H9 (cell line): ENCODE results near the gene HELT. TPM values are rescaled to one million over a fixed set of nuclear protein-coding genes. Genes with fewer than 3 reads are reported as not detected.

Experiments
- DNase-seq: peaks from one replicate; pipeline ENCODE4 v3.0.0-alpha.2; 2017
- H2AFZ ChIP-seq: one replicate; pipeline ENCODE4 v1.6.1; 2013; ENCODE audit warnings: mild to moderate bottlenecking, low read length, control low read depth, moderate library complexity
- H2AK5ac ChIP-seq: 2 replicates; pipeline ENCODE4 v1.6.1; 2013; ENCODE audit warnings: low read length, control low read depth, mixed read lengths; ENCODE audit not compliant: insufficient read length
- H2BK120ac ChIP-seq: one replicate; pipeline ENCODE4 v1.6.1; 2013; ENCODE audit warnings: low read depth, mild to moderate bottlenecking, low read length, control low read depth, inconsistent platforms; ENCODE audit not compliant: poor library complexity, severe bottlenecking
- H2BK12ac ChIP-seq: 2 replicates; pipeline ENCODE4 v1.6.1; 2013; ENCODE audit warnings: low read length, control low read depth, mixed read lengths, low read depth; ENCODE audit not compliant: insufficient read length
- H2BK15ac ChIP-seq: 2 replicates; pipeline ENCODE4 v1.6.1; 2013; ENCODE audit warnings: low read depth, low read length, control low read depth
- H2BK20ac ChIP-seq: one replicate; pipeline ENCODE4 v1.6.1; 2013; ENCODE audit warnings: low read depth, mild to moderate bottlenecking, low read length, control low read depth, inconsistent platforms; ENCODE audit not compliant: poor library complexity, severe bottlenecking
- H2BK5ac ChIP-seq: 2 replicates; pipeline ENCODE4 v1.6.1; 2013; ENCODE audit warnings: low read length, control low read depth, mixed read lengths; ENCODE audit not compliant: insufficient read length
- H3K14ac ChIP-seq: 2 replicates; pipeline ENCODE4 v1.6.1; 2013; ENCODE audit warnings: low read length, control low read depth; ENCODE audit not compliant: insufficient read depth
- H3K18ac ChIP-seq: 2 replicates; pipeline ENCODE4 v1.6.1; 2013; ENCODE audit warnings: low read depth, mild to moderate bottlenecking, mixed read lengths, low read length, control low read depth; ENCODE audit not compliant: insufficient read length
- H3K23ac ChIP-seq: 2 replicates; pipeline ENCODE4 v1.6.1; 2013; ENCODE audit warnings: low read length, control low read depth, mixed read lengths, low read depth; ENCODE audit not compliant: insufficient read length
- H3K23me2 ChIP-seq: 2 replicates; pipeline ENCODE4 v1.6.1; 2013; ENCODE audit warnings: low read depth, mild to moderate bottlenecking, mixed read lengths, low read length, control low read depth; ENCODE audit not compliant: insufficient read length, poor library complexity, severe bottlenecking
- H3K27ac ChIP-seq: 2 replicates; pipeline ENCODE4 v1.5.1; 2013; ENCODE audit warnings: low read length, control low read depth, mixed read lengths, low read depth; ENCODE audit not compliant: insufficient read length
- H3K27me3 ChIP-seq: 2 replicates; pipeline ENCODE4 v1.6.1; 2013; ENCODE audit warnings: low read length, control low read depth, inconsistent platforms; ENCODE audit not compliant: insufficient read depth
- H3K4ac ChIP-seq: 2 replicates; pipeline ENCODE4 v1.6.1; 2013; ENCODE audit warnings: low read depth, mild to moderate bottlenecking, control low read depth, inconsistent platforms, low read length, moderate library complexity
- H3K4me1 ChIP-seq: 2 replicates; pipeline ENCODE4 v1.6.1; 2013; ENCODE audit warnings: low read length, control low read depth, inconsistent platforms; ENCODE audit not compliant: insufficient read depth
- H3K4me2 ChIP-seq: 2 replicates; pipeline ENCODE4 v1.6.1; 2013; ENCODE audit warnings: low read length, control low read depth, mixed read lengths; ENCODE audit not compliant: insufficient read length, insufficient read depth
- H3K56ac ChIP-seq: 2 replicates; pipeline ENCODE4 v1.6.1; 2013; ENCODE audit warnings: low read depth, mild to moderate bottlenecking, mixed read lengths, low read length, control low read depth; ENCODE audit not compliant: insufficient read length
- H3K79me1 ChIP-seq: 2 replicates; pipeline ENCODE4 v1.6.1; 2013; ENCODE audit warnings: low read depth, mild to moderate bottlenecking, moderate library complexity, low read length, control low read depth, inconsistent platforms; ENCODE audit not compliant: insufficient read depth, poor library complexity, severe bottlenecking
- H3K79me2 ChIP-seq: 2 replicates; pipeline ENCODE4 v1.6.1; 2013; ENCODE audit warnings: low read length, control low read depth, inconsistent platforms; ENCODE audit not compliant: insufficient read depth
- H3K9ac ChIP-seq: 2 replicates; pipeline ENCODE4 v1.6.1; 2013; ENCODE audit warnings: low read length, control low read depth, mixed read lengths; ENCODE audit not compliant: insufficient read length; ENCODE audit errors: extremely low read depth
- H3K9me3 ChIP-seq: one replicate; pipeline ENCODE4 v1.6.1; 2013; ENCODE audit warnings: low read depth, low read length, inconsistent platforms; ENCODE audit not compliant: control insufficient read depth
- H3T11ph ChIP-seq: one replicate; pipeline ENCODE4 v1.6.1; 2013; ENCODE audit warnings: mild to moderate bottlenecking, low read length, control low read depth, inconsistent platforms
- H4K20me1 ChIP-seq: one replicate; pipeline ENCODE4 v1.6.1; 2013; ENCODE audit not compliant: control insufficient read depth, insufficient read length, insufficient read depth
- H4K5ac ChIP-seq: 2 replicates; pipeline ENCODE4 v1.6.1; 2013; ENCODE audit warnings: low read depth, mild to moderate bottlenecking, mixed read lengths, low read length, control low read depth; ENCODE audit not compliant: insufficient read length
- H4K8ac ChIP-seq: replicated peaks from 2 replicates; pipeline ENCODE4 v1.6.1; 2013; ENCODE audit warnings: low read length, control low read depth, mixed read lengths, low read depth; ENCODE audit not compliant: insufficient read length
- H4K91ac ChIP-seq: 2 replicates; pipeline ENCODE4 v1.6.1; 2013; ENCODE audit warnings: low read depth, mild to moderate bottlenecking, moderate library complexity, mixed read lengths, low read length, control low read depth; ENCODE audit not compliant: insufficient read length
- H3K27ac Mint-ChIP-seq, 3 experiments: 2 replicates in 2 of 3; 3 replicates in 1 of 3; pipeline ENCODE4 v1.8.0; 2020 to 2021; ENCODE audit warnings: mixed read lengths in 3 of 3, mild to moderate bottlenecking in 1 of 3, moderate library complexity in 1 of 3
- H3K27me3 Mint-ChIP-seq: 2 replicates; pipeline ENCODE4 v1.8.0; 2021; ENCODE audit warnings: low read depth, mild to moderate bottlenecking, moderate library complexity, mixed read lengths
- H3K36me3 Mint-ChIP-seq, 3 experiments: 2 replicates in 2 of 3; 3 replicates in 1 of 3; pipeline ENCODE4 v1.8.0; 2020 to 2021; ENCODE audit warnings: low read depth in 3 of 3, mixed read lengths in 3 of 3; ENCODE audit not compliant: insufficient read depth in 1 of 3
- H3K4me1 Mint-ChIP-seq, 2 experiments: 2 replicates each; pipeline ENCODE4 v1.8.0; 2020; ENCODE audit warnings: mixed read lengths in 2 of 2
- H3K4me3 Mint-ChIP-seq, 2 experiments: 2 replicates in 1 of 2; 3 replicates in 1 of 2; pipeline ENCODE4 v1.8.0; 2020 to 2021; ENCODE audit warnings: mild to moderate bottlenecking in 2 of 2, mixed read lengths in 2 of 2, moderate library complexity in 1 of 2
- H3K9me3 Mint-ChIP-seq, 2 experiments: 2 replicates in 1 of 2; 3 replicates in 1 of 2; pipeline ENCODE4 v1.8.0; 2020; ENCODE audit warnings: mild to moderate bottlenecking in 2 of 2, mixed read lengths in 2 of 2, moderate library complexity in 1 of 2
- WGBS: extraction: QIAGEN DNeasy Blood & Tissue Kit; methylation state at CpG from one replicate; pipeline ENCODE4 v1.1.7; 2013; ENCODE audit warnings: missing lambda C conversion rate, low lambda C conversion rate, mixed read lengths; ENCODE audit not compliant: insufficient read length; ENCODE audit errors: extremely low coverage; 5-methylcytosine and 5-hydroxymethylcytosine counted together
- long read RNA-seq: library from polyadenylated mRNA; unstranded; transcript quantifications from one replicate; pipeline ENCODE4 v2.0.0, GENCODE V29; 2020
- total RNA-seq: library from RNA; stranded (reverse); gene quantifications from 2 replicates; pipeline ENCODE4 v1.2.1, GENCODE V29; 2021
- TF ChIP-seq, protein P1 (sequence below): fragments of 200-600 bp; sonication (generic); conservative IDR thresholded peaks from 3 replicates; pipeline ENCODE4 v1.8.0; 2021; ENCODE audit warnings: antibody characterized with exemption, mild to moderate bottlenecking

HELT gene, protein sequence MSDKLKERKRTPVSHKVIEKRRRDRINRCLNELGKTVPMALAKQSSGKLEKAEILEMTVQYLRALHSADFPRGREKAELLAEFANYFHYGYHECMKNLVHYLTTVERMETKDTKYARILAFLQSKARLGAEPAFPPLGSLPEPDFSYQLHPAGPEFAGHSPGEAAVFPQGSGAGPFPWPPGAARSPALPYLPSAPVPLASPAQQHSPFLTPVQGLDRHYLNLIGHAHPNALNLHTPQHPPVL
- not detected in 2 replicates for total RNA-seq
- long read RNA-seq: 0 reads

DNA sequence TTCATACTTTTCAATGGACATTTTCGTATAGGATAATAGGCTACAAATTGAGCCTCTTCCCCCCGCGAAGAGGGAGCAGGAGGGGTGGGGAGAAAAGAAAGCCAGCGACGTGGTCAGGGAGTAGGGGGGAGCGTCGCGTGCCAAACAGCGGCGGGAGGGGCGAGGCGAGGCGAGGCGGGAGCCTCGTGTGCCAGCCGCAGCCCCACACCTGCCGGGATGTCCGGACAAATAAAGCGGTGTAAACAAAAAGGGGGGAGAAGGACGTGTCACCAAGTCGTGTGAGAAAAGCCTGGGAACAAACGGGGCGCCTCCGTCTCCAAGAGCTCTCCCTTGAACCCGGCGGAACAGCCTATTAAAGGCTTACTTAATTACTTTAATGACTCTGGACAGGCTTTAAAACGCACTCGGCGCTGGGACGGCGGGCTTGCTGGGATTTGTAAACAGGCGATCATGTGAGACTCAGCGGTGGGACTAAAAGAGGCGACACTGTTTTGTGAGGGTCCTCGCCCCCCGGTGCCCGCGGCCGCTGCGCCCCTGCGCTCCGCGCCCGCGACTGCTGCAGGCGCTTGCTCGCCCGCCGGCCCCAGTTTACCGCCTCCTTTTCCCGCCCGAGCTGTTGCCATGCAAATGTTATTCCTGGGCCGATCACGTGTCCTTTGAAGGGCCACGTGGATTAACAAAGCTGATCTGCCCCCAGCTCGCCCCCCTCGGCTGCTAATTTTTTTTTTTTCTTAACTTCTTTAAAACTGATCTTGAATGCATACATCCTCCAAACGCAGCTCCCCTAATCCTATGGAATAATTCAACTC is at the start of gene HELT:
TSS of gene HELT (plus strand) at position 527 of the 809 bp plus-strand sequence. CDS start 439 bp downstream, outside the sequence.
- peak; percentile 72 for DNase-seq
- Mint-ChIP-seq H3K27me3 (peaks cover 100% of the 10 kb centered on the region), H3K4me1 (peaks cover 51 to 67% of the 10 kb centered on the region in 2 experiments), H3K27ac (no peak within 1 kb of the TSS), H3K36me3 (no peaks in the 10 kb centered on the region), H3K9me3 (peaks cover 0 to 11% of the 10 kb centered on the region in 2 experiments; a peak in 4 of 5 replicates), H3K4me3 (peak within 1 kb of the TSS; percentile 46 to 78)
- Histone ChIP-seq H3K9me3 (no peaks in the 10 kb centered on the region), H3K9ac (no peak within 1 kb of the TSS), H4K5ac (no peak within 1 kb of the TSS), H2BK5ac (no peak within 1 kb of the TSS), H3K14ac (no peak within 1 kb of the TSS), H3K23ac (no peak within 1 kb of the TSS), H3K23me2 (peaks cover 21% of the 10 kb centered on the region), H3T11ph (no peak within 1 kb of the TSS), H3K4me1 (peaks cover 2% of the 10 kb centered on the region; the same call in 1 of the 2 replicates), H4K8ac (no peak within 1 kb of the TSS), H2AK5ac (no peak within 1 kb of the TSS), H2BK12ac (no peak within 1 kb of the TSS), H3K79me2 (no peaks in the 10 kb centered on the region), H3K27me3 (peaks cover 99% of the 10 kb centered on the region), H2AFZ (no peak within 1 kb of the TSS), H4K91ac (no peak within 1 kb of the TSS), H3K79me1 (no peaks in the 10 kb centered on the region), H2BK120ac (no peak within 1 kb of the TSS), H4K20me1 (no peaks in the 10 kb centered on the region), H3K4ac (no peak within 1 kb of the TSS), H3K56ac (no peak within 1 kb of the TSS), H3K4me2 (peak within 1 kb of the TSS; percentile 72), H3K27ac (no peak within 1 kb of the TSS), H2BK20ac (no peak within 1 kb of the TSS), H2BK15ac (no peak within 1 kb of the TSS), H3K18ac (no peak within 1 kb of the TSS)
- no CpG with 5 or more reads among the region's 58 CpGs for WGBS
- TF ChIP-seq, protein P1, sequence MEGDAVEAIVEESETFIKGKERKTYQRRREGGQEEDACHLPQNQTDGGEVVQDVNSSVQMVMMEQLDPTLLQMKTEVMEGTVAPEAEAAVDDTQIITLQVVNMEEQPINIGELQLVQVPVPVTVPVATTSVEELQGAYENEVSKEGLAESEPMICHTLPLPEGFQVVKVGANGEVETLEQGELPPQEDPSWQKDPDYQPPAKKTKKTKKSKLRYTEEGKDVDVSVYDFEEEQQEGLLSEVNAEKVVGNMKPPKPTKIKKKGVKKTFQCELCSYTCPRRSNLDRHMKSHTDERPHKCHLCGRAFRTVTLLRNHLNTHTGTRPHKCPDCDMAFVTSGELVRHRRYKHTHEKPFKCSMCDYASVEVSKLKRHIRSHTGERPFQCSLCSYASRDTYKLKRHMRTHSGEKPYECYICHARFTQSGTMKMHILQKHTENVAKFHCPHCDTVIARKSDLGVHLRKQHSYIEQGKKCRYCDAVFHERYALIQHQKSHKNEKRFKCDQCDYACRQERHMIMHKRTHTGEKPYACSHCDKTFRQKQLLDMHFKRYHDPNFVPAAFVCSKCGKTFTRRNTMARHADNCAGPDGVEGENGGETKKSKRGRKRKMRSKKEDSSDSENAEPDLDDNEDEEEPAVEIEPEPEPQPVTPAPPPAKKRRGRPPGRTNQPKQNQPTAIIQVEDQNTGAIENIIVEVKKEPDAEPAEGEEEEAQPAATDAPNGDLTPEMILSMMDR: no peak
